OCI-M1 (cell line): ENCODE results near the gene TRAF7.
A peak's percentile ranks its signal among the peaks of the same experiment; 100 is the strongest.

ENCODE experiments used
- DNase-seq: peaks from one replicate; lab custom pipeline; 2025; lab: John Stamatoyannopoulos, UW

The TRAF7 gene

GRCh38 chr16:2181952-2182351, 26.4 kb downstream of the TRAF7 start:
- no peak for DNase-seq

- DNase-seq: no peak
These were observed 28.1 kb downstream of the TRAF7 start for GRCh38 chr16:2183671-2184070.

- no peak for DNase-seq
These were observed 28.8 kb downstream of the TRAF7 start for GRCh38 chr16:2184346-2184745.

GRCh38 chr16:2184962-2185361, 29.4 kb downstream of the TRAF7 start:
- no peak for DNase-seq

GRCh38 chr16:2186064-2186463, 30.5 kb downstream of the TRAF7 start:
- DNase-seq: no peak

GRCh38 chr16:2186505-2186904, 30.9 kb downstream of the TRAF7 start:
- DNase-seq: no peak

- DNase-seq: no peak
These were observed 31.6 kb downstream of the TRAF7 start for GRCh38 chr16:2187212-2187611.

- DNase-seq: no peak
These were observed 32.8 kb downstream of the TRAF7 start for GRCh38 chr16:2188395-2188794.

- no peak for DNase-seq
These were observed 33.8 kb downstream of the TRAF7 start for GRCh38 chr16:2189252-2189893.

GRCh38 chr16:2190002-2190658, 34.5 kb downstream of the TRAF7 start:
- DNase-seq: no peak

- DNase-seq: no peak
These were observed 35.3 kb downstream of the TRAF7 start for GRCh38 chr16:2190659-2191445.

- DNase-seq: no peak
These were observed 35.8 kb downstream of the TRAF7 start for GRCh38 chr16:2191446-2191706.

GRCh38 chr16:2194166-2194834, 38.7 kb downstream of the TRAF7 start:
- peak; percentile 24 for DNase-seq

- peak; percentile 63 for DNase-seq
These were observed 39.3 kb downstream of the TRAF7 start for GRCh38 chr16:2194852-2195321.

GRCh38 chr16:2195322-2196161, 40.0 kb downstream of the TRAF7 start:
- DNase-seq: no peak

- peak; percentile 34 for DNase-seq
These were observed 40.8 kb downstream of the TRAF7 start, which contains the start of gene CASKIN1 for GRCh38 chr16:2196162-2196980. CASKIN1 (minus strand) TSS chr16:2196605; CDS start chr16:2196432, 173 bp downstream.

- no peak for DNase-seq
These were observed 41.5 kb downstream of the TRAF7 start for GRCh38 chr16:2196981-2197511.

GRCh38 chr16:2197765-2198164, 42.2 kb downstream of the TRAF7 start:
- DNase-seq: no peak

- no peak for DNase-seq
These were observed 42.7 kb downstream of the TRAF7 start for GRCh38 chr16:2198283-2198682.

- no peak for DNase-seq
These were observed 43.5 kb downstream of the TRAF7 start for GRCh38 chr16:2199095-2199494.
